Measurements from ENCODE around the gene RAB5B.

DNA sequence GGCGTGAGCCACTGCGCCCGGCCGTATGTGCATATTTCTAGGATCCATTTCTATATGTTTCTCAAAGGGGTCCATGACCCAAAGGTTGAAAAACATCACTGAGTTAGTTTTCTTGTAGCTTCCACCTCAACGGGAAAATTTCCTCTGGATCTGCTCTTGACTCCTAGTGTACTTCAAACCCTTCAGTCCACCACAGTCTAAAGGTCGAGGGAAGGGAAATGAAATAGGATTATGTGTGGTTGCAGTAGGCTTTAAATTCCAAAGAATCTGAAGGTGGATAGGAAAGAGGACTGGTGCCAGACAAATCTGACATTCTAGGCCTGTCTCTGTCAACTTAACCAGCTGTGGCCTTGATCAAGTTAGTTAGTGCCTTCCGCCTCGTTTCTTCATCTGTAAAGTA is 21.5 kb downstream of the RAB5B start:
- TF ChIP-seq SIN3A (IDR thresholded peaks at IDR 0.05; ENCODE audit: low read depth, low read length) (no peak), HCFC1 (IDR thresholded peaks at IDR 0.05; ENCODE audit: low read length) (no peak), FOXM1 (IDR thresholded peaks at IDR 0.05; ENCODE audit: low read depth, low read length) (no peak), RCOR1 (conservative IDR thresholded peaks at IDR 0.05; ENCODE audit: low read depth, low read length) (no peak), CBX5 (IDR thresholded peaks at IDR 0.05; ENCODE audit: low read depth) (no peak), HDGF (IDR thresholded peaks at IDR 0.05) (no peak), TARDBP (IDR thresholded peaks at IDR 0.05; ENCODE audit: borderline replicate concordance) (no peak), RB1 (IDR thresholded peaks at IDR 0.05; ENCODE audit: borderline replicate concordance) (no peak)
- TF ChIP-seq, protein P1, sequence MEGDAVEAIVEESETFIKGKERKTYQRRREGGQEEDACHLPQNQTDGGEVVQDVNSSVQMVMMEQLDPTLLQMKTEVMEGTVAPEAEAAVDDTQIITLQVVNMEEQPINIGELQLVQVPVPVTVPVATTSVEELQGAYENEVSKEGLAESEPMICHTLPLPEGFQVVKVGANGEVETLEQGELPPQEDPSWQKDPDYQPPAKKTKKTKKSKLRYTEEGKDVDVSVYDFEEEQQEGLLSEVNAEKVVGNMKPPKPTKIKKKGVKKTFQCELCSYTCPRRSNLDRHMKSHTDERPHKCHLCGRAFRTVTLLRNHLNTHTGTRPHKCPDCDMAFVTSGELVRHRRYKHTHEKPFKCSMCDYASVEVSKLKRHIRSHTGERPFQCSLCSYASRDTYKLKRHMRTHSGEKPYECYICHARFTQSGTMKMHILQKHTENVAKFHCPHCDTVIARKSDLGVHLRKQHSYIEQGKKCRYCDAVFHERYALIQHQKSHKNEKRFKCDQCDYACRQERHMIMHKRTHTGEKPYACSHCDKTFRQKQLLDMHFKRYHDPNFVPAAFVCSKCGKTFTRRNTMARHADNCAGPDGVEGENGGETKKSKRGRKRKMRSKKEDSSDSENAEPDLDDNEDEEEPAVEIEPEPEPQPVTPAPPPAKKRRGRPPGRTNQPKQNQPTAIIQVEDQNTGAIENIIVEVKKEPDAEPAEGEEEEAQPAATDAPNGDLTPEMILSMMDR (IDR thresholded peaks at IDR 0.05 in 2 of 3, conservative IDR thresholded peaks at IDR 0.05 in 1 of 3; ENCODE audit: control insufficient read depth in 2 of 3, extremely low read depth in 1 of 3, insufficient read depth in 1 of 3, low read depth in 3 of 3, low read length in 3 of 3) = no peak
